ENCODE data around the gene CASP3.
"Not testable (repeated sequence)": the region's sequence is repeated elsewhere in the genome, so short reads cannot be mapped to it uniquely, and the experiment has no call there.

CASP3 gene

DNA sequence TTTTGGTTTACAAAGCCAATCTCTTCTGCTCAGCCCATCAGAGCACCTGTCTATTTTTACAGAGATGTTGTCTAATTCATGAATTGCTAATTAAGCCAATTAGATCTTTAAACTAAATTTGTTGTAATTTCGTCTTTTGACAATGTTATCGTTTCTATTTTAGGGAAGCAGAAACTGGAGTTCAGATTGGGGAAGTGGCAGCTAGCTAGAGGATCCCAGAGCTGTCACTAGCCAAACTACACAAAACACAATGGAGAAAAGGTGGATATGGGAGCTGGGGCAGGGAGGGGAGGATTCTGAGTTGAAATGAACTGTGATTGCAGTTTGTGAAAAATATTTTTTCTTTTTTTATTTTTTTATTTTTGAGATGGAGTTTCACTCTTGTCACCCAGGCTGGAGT, 35.8 kb downstream of the CASP3 start:
- Histone ChIP-seq H3K4me3 (ENCODE audit: low read length) (no peak overlapping the region), H3K27ac (ENCODE audit: low read depth, low read length) (no peak overlapping the region), H3K4me1 (ENCODE audit: insufficient read depth, low read length) (peaks cover 16% of the 10 kb centered on the region), H3K27me3 (ENCODE audit: insufficient read depth, low read length) (no peaks in the 10 kb centered on the region), H3K9me3 (ENCODE audit: insufficient read depth, low read depth, low read length) (peaks cover 21% of the 10 kb centered on the region), H3K36me3 (ENCODE audit: insufficient read depth, low read length) (no peaks in the 10 kb centered on the region), H3K9ac (ENCODE audit: low read depth, low read length) (no peak overlapping the region)
- WGBS: 88% methylated on average over 2 of the region's 2 CpGs

DNA sequence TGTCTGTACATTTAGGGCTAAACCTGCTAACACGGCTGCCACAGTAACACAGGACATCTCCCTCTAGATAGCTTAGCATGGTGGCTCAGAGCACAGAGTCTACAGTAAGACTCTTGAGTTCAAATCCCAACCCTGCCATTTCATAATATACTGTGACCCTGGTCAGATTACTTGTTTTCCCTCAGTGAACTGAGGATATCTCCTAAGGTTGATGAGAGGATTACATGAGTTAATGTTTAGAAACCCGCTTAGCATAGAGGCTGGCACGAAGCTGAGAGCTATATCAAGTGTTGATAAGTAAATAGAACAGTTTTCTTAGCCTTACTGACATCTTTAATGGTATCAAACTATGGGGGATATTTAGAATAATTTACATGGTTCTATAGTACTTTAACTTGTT, 37.2 kb downstream of the CASP3 start:
- H3K4me3 ChIP-seq (ENCODE audit: low read length): no peak overlapping the region
- H3K4me1 ChIP-seq (ENCODE audit: insufficient read depth, low read length): peaks cover 10% of the 10 kb centered on the region
- 89% methylated on average over 3 of the region's 3 CpGs for WGBS
- no peak overlapping the region for H3K9ac ChIP-seq (ENCODE audit: low read depth, low read length)
- H3K27ac ChIP-seq (ENCODE audit: low read depth, low read length): no peak overlapping the region
- peaks cover 21% of the 10 kb centered on the region for H3K9me3 ChIP-seq (ENCODE audit: insufficient read depth, low read depth, low read length)
- no peaks in the 10 kb centered on the region for H3K27me3 ChIP-seq (ENCODE audit: insufficient read depth, low read length)
- no peaks in the 10 kb centered on the region for H3K36me3 ChIP-seq (ENCODE audit: insufficient read depth, low read length)

DNA sequence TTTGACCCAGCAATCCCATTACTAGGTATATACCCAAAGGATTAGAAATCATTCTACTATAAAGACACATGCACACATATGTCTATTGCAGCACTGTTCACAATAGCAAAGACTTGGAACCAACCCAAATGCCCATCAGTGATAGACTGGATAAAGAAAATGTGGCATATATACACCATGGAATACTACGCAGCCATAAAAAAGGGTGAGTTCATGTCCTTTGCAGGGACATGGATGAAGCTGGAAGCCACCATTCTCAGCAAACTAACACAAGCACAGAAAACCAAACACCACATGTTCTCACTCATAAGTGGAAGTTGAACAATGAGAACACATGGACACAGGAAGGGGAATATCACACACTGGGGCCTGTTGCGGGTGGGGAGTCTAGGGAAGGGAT, 41.8 kb downstream of the CASP3 start:
- not testable (repeated sequence) for H3K36me3 ChIP-seq (ENCODE audit: insufficient read depth, low read length); H3K9me3 ChIP-seq (ENCODE audit: insufficient read depth, low read depth, low read length); H3K9ac ChIP-seq (ENCODE audit: low read depth, low read length); H3K4me1 ChIP-seq (ENCODE audit: insufficient read depth, low read length); H3K27ac ChIP-seq (ENCODE audit: low read depth, low read length); H3K27me3 ChIP-seq (ENCODE audit: insufficient read depth, low read length); H3K4me3 ChIP-seq (ENCODE audit: low read length)
- WGBS: 100% methylated on average over 1 of the region's 2 CpGs

DNA sequence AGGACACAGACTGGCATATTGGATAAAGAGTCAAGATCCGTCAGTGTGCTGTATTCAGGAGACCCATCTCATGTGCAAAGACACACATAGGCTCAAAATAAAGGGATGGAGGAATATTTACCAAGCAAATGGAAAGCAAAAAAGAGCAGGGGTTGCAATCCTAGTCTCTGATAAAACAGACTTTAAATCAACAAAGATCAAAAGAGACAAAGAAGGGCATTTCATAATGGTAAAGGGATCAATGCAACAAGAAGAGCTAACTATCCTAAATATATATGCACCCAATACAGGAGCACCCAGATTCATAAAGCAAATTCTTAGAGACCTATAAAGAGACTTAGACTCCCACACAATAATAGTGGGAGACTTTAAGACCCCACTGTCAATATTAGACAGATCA, 46.4 kb downstream of the CASP3 start:
- H3K36me3 ChIP-seq (ENCODE audit: insufficient read depth, low read length); H3K9me3 ChIP-seq (ENCODE audit: insufficient read depth, low read depth, low read length); H3K9ac ChIP-seq (ENCODE audit: low read depth, low read length); H3K4me1 ChIP-seq (ENCODE audit: insufficient read depth, low read length); H3K27ac ChIP-seq (ENCODE audit: low read depth, low read length); H3K27me3 ChIP-seq (ENCODE audit: insufficient read depth, low read length); H3K4me3 ChIP-seq (ENCODE audit: low read length): not testable (repeated sequence)
- WGBS: 0% methylated on average over 1 of the region's 1 CpG

DNA sequence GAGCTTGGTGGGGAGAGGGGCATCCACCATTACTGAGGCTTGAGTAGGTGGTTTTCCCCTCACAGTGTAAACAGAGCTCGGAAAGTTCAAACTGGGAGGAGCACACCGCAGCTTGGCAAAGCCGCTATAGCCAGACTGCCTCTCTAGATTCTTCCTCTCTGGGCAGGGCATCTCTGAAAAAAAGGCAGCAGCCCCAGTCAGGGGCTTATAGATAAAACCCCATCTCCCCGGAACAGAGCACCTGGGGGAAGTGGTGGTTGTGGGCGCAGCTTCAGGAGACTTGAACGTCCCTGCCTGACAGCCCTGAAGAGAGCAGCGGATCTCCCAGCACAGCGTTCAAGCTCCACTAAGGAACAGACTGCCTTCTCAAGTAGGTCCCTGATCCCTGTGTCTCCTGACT, 48.3 kb downstream of the CASP3 start:
- WGBS: 87% methylated on average over 8 of the region's 8 CpGs

DNA sequence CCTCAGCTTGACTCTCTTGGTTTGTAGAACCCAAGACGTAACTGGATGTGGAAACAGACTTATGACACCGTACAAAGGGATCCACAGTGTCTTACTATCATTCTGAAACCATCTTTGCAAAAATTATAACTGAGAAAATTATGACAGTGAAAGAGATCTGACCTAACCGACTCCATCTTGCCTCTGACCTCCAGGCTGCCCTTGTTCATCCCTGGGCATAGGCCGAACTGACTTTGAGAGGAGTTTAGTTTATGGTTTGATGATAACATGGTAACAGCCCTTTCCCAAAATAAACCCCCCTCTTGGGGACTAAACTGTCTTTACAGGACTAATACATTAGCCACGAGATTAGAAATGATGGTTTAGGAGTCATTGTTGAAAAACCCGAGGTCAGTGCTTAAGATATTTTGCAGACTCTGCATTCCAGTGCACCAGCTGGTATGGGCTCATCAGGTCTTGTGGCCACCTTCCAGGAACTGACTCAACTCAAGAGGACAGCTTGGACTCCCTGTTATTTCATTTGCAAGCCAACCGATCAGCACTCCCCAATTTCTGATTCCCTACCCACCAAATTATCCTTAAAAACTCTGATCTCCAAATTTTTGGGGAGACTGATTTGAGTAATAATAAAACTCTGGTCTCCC, 49.6 kb downstream of the CASP3 start:
- no peaks in the 10 kb centered on the region for H3K27me3 ChIP-seq (ENCODE audit: insufficient read depth, low read length)
- WGBS: 97% methylated on average over 6 of the region's 7 CpGs
- H3K9me3 ChIP-seq (ENCODE audit: insufficient read depth, low read depth, low read length): 0 out of 2 replicates have a peak, but pooled peaks cover 3% of the 10 kb centered on the region
- no peak overlapping the region for H3K27ac ChIP-seq (ENCODE audit: low read depth, low read length)
- H3K36me3 ChIP-seq (ENCODE audit: insufficient read depth, low read length): no peaks in the 10 kb centered on the region
- H3K9ac ChIP-seq (ENCODE audit: low read depth, low read length): no peak overlapping the region
- H3K4me1 ChIP-seq (ENCODE audit: insufficient read depth, low read length): no peaks in the 10 kb centered on the region
- no peak overlapping the region for H3K4me3 ChIP-seq (ENCODE audit: low read length)

More for the DNA sequence above, 48.3 kb downstream of the CASP3 start:
- H3K27me3 ChIP-seq (ENCODE audit: insufficient read depth, low read length); H3K27ac ChIP-seq (ENCODE audit: low read depth, low read length); H3K36me3 ChIP-seq (ENCODE audit: insufficient read depth, low read length); H3K9me3 ChIP-seq (ENCODE audit: insufficient read depth, low read depth, low read length); H3K4me3 ChIP-seq (ENCODE audit: low read length); H3K4me1 ChIP-seq (ENCODE audit: insufficient read depth, low read length); H3K9ac ChIP-seq (ENCODE audit: low read depth, low read length): not testable (repeated sequence)

DNA sequence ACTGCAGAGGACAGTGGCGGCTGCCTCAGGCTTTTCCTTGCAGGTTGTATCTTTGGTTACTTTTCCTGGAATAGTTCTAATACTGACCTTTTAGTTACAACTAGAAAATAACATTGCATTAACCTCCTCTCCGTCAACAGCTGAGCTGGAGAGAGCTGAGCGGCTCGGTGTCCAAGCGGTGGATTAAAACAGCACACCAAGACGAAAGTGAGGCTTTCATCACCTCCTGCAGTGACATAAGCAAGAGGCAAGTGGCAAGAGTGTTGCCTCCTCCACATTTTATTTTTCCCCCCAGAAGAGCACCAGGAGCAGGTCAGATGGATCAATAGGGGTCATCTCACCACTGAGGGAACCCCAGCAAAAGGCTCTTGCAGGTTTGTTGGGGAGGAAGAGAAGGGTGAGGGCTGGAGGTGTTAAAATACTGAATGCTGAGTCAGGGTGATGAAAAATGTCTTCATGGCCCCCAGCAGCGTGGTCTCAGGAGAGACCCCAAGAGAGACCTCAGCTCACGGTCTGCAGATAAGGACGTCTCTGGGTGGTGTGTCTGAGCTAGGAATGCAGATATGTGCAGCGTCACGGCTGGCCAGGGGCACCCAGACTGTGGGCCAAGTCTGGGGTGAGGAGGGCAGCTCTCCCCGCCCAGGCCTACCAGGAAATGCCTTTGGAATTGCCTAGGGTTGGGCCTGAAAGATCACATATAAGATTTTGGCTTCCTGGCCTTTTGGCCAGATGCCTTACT, 50.3 kb downstream of the CASP3 start:
- no peaks in the 10 kb centered on the region for H3K36me3 ChIP-seq (ENCODE audit: insufficient read depth, low read length)
- WGBS: 94% methylated on average over 12 of the region's 12 CpGs

DNA sequence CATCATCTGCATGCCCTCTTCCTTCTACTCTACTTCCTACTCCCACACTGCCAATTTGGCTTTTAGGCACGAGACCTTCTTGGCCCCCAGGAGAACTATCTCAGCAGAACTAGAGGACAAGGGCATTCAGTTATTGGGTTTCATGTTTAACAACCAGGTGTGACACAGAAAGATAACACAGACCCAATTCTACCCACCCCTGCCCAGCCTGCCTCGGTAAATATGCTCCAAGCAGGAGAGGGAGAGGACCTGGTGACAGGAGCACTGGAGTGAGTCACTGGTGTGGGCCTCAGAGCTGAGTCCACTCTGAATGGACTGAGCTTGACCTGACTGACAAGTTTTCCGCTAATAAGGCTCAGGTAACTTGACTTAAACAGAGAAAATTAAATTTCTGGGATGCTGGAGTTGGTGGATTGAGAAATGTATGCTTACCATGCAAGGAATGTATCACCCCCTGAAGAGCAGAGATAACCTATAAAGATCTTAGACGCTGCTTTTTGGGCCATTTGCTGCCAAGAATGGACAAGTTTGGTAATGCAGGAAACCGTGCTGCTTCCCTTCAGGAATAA, 52.5 kb downstream of the CASP3 start:
- no peaks in the 10 kb centered on the region for H3K4me1 ChIP-seq (ENCODE audit: insufficient read depth, low read length)
- no peaks in the 10 kb centered on the region for H3K9me3 ChIP-seq (ENCODE audit: insufficient read depth, low read depth, low read length)
- no peaks in the 10 kb centered on the region for H3K27me3 ChIP-seq (ENCODE audit: insufficient read depth, low read length)
- 84% methylated on average over 5 of the region's 5 CpGs for WGBS
- no peak overlapping the region for H3K9ac ChIP-seq (ENCODE audit: low read depth, low read length)
- H3K27ac ChIP-seq (ENCODE audit: low read depth, low read length): no peak overlapping the region
- H3K36me3 ChIP-seq (ENCODE audit: insufficient read depth, low read length): no peaks in the 10 kb centered on the region
- no peak overlapping the region for H3K4me3 ChIP-seq (ENCODE audit: low read length)

More for the DNA sequence above, 50.3 kb downstream of the CASP3 start:
- no peak overlapping the region for H3K9ac ChIP-seq (ENCODE audit: low read depth, low read length)
- no peak overlapping the region for H3K4me3 ChIP-seq (ENCODE audit: low read length)
- no peak overlapping the region for H3K27ac ChIP-seq (ENCODE audit: low read depth, low read length)
- no peaks in the 10 kb centered on the region for H3K27me3 ChIP-seq (ENCODE audit: insufficient read depth, low read length)
- H3K9me3 ChIP-seq (ENCODE audit: insufficient read depth, low read depth, low read length): no peaks in the 10 kb centered on the region
- no peaks in the 10 kb centered on the region for H3K4me1 ChIP-seq (ENCODE audit: insufficient read depth, low read length)

DNA sequence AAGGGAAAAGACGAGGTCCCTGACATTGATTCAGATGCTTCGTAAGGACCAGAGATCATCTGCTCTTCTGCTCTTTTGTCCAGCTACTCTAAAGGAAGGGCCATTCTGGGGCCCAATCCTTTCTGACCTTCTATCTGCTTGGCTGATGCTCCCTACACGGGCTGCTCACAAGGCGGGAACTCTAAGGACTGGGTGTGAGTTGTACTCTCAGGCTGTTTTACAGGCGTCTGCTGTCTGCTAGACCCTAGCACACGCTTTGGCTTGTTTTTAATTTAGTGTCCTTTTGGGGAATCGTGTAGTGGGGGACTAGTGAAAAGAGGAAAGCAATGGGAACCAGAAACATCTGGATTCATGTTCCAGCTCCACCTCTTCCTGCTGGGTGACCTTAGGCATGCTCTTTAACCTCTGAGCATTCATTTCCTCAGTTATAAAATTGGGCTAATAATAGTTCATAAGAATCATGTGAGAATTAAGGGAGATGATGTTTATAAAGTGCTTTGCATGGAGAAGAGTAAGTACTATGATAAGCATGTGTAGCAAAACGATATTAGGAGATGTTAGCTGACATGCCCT, 53.1 kb downstream of the CASP3 start:
- Histone ChIP-seq H3K27ac (ENCODE audit: low read depth, low read length) (no peak overlapping the region), H3K36me3 (ENCODE audit: insufficient read depth, low read length) (no peaks in the 10 kb centered on the region), H3K9ac (ENCODE audit: low read depth, low read length) (no peak overlapping the region), H3K27me3 (ENCODE audit: insufficient read depth, low read length) (no peaks in the 10 kb centered on the region), H3K4me1 (ENCODE audit: insufficient read depth, low read length) (no peaks in the 10 kb centered on the region), H3K9me3 (ENCODE audit: insufficient read depth, low read depth, low read length) (no peaks in the 10 kb centered on the region), H3K4me3 (ENCODE audit: low read length) (no peak overlapping the region)
- WGBS: 90% methylated on average over 8 of the region's 8 CpGs

DNA sequence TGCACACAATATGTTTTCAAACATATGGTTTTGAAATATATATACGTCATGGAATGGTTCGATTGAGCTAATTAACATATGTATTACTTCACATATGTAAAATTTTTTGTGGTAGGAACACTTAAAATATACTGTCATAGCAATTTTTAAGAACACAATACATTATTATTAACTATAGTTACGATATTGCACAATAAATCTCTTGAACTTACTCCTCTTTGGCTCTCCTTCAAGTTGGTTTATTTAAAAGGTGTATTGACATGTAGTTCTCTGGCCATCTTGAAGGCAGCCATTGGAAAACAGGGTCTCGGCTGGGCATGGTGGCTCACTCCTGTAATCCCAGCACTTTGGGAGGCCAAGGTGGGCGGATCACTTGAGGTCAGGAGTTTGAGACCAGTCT, 53.8 kb downstream of the CASP3 start:
- Histone ChIP-seq H3K27me3 (ENCODE audit: insufficient read depth, low read length) (no peaks in the 10 kb centered on the region), H3K4me1 (ENCODE audit: insufficient read depth, low read length) (no peaks in the 10 kb centered on the region), H3K4me3 (ENCODE audit: low read length) (no peak overlapping the region), H3K9me3 (ENCODE audit: insufficient read depth, low read depth, low read length) (no peaks in the 10 kb centered on the region), H3K27ac (ENCODE audit: low read depth, low read length) (no peak overlapping the region), H3K36me3 (ENCODE audit: insufficient read depth, low read length) (no peaks in the 10 kb centered on the region), H3K9ac (ENCODE audit: low read depth, low read length) (no peak overlapping the region)
- WGBS: 90% methylated on average over 2 of the region's 5 CpGs

DNA sequence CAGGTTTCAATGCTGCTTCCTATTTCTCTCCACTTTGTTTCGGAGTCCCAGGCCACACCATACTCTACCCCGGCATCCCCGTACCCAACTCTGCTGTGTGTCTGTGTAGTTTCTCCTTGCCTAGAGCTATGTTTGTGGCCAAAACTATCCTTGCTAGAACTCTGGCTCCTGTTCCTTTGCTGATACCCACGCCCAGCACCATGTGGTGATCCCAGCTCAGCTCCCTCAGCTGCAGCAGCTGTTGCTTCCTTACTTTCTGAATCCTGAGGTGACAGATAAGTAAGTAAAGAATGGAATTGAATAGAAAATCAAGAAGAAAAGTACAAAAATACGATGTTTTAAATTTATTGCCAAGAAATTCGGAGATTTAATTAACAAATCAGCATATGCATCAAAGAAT, 55.8 kb downstream of the CASP3 start:
- 97% methylated on average over 6 of the region's 6 CpGs for WGBS
- no peak overlapping the region for H3K9ac ChIP-seq (ENCODE audit: low read depth, low read length)

More for the DNA sequence above, 55.8 kb downstream of the CASP3 start:
- Histone ChIP-seq H3K4me1 (ENCODE audit: insufficient read depth, low read length) (no peaks in the 10 kb centered on the region), H3K4me3 (ENCODE audit: low read length) (no peak overlapping the region), H3K36me3 (ENCODE audit: insufficient read depth, low read length) (no peaks in the 10 kb centered on the region), H3K27ac (ENCODE audit: low read depth, low read length) (no peak overlapping the region), H3K27me3 (ENCODE audit: insufficient read depth, low read length) (no peaks in the 10 kb centered on the region), H3K9me3 (ENCODE audit: insufficient read depth, low read depth, low read length) (no peaks in the 10 kb centered on the region)

All from HUES64 (cell line).